Erythroblast (primary cell): ENCODE data around the gene EPHB2.

Experiments used
- GATA1 ChIP-seq: IDR thresholded peaks from 2 replicates; pipeline ENCODE4 v1.6.1; 2011; ENCODE audit warnings: low read depth, mild to moderate bottlenecking, control low read depth, low read length, moderate library complexity
- POLR2A ChIP-seq: IDR thresholded peaks from 2 replicates; pipeline ENCODE4 v1.6.1; 2011; ENCODE audit warnings: mild to moderate bottlenecking, low read length

- no peak for TF ChIP-seq POLR2A
- TF ChIP-seq GATA1, result no peak
These were observed 214.5 kb downstream of the EPHB2 start for GRCh38 chr1:22925111-22925510.
